CD4-positive, alpha-beta T cell (primary cell): ENCODE data around the gene IKZF2. TPM values are rescaled to one million over a fixed set of nuclear protein-coding genes. Genes with fewer than 3 reads are reported as not detected.
A peak's percentile ranks its signal among the peaks of the same experiment; 100 is the strongest.

Experiments used
- ATAC-seq: fragments of 200-7000 bp; cut with Tn5 transposase; one replicate; pipeline ENCODE4 v1.10.0; 2022; ENCODE audit warnings: mild to moderate bottlenecking; ENCODE audit not compliant: poor library complexity
- CTCF ChIA-PET: fragments of 350-600 bp; sonication (Branson Sonifier 250); formaldehyde crosslinking; loops from one replicate; lab custom pipeline; 2021; ENCODE audit warnings: antibody characterized with exemption, inconsistent platforms; lab: Charles Lee
- POLR2A ChIA-PET: fragments of 350-600 bp; sonication (Branson Sonifier 250); formaldehyde crosslinking; loops from one replicate; lab custom pipeline; 2021; ENCODE audit warnings: antibody characterized with exemption, inconsistent platforms; lab: Charles Lee
- DNase-seq, 14 experiments: peaks; one replicate each; pipeline ENCODE4 v3.0.0-alpha.2; 2013 to 2020; ENCODE audit warnings: mixed read lengths in 2 of 14
- H3K27ac ChIP-seq, 2 donors: one replicate each; pipeline versions ENCODE4 v1.5.1 to v1.7.0; 2013; ENCODE audit warnings: low read length in 2 of 2, low read depth in 1 of 2, mild to moderate bottlenecking in 1 of 2
- H3K27me3 ChIP-seq, 2 experiments: 1 replicate in 1 of 2; 2 replicates in 1 of 2; pipeline versions ENCODE4 v1.6.1 to v1.7.0; 2013; ENCODE audit warnings: low read length in 2 of 2, control low read depth in 1 of 2, mild to moderate bottlenecking in 1 of 2, moderate library complexity in 1 of 2; ENCODE audit not compliant: insufficient read depth in 2 of 2, control insufficient read depth in 1 of 2
- H3K36me3 ChIP-seq: one replicate; pipeline ENCODE4 v1.6.1; 2013; ENCODE audit warnings: low read length, control low read depth; ENCODE audit not compliant: insufficient read depth
- H3K4me1 ChIP-seq: one replicate; pipeline ENCODE4 v1.6.1; 2013; ENCODE audit warnings: low read length, control low read depth; ENCODE audit not compliant: insufficient read depth
- H3K4me3 ChIP-seq: one replicate; pipeline ENCODE4 v1.5.1; 2013; ENCODE audit warnings: mild to moderate bottlenecking, low read length, moderate library complexity
- H3K9me3 ChIP-seq, 2 experiments: 1 replicate in 1 of 2; 2 replicates in 1 of 2; pipeline versions ENCODE4 v1.6.1 to v1.7.0; 2013; ENCODE audit warnings: low read length in 2 of 2, mild to moderate bottlenecking in 2 of 2, control low read depth in 1 of 2, moderate library complexity in 1 of 2; ENCODE audit not compliant: control insufficient read depth in 1 of 2, insufficient read depth in 1 of 2
- H3K27ac Mint-ChIP-seq: one replicate; pipeline ENCODE4 v1.8.0; 2020; ENCODE audit warnings: mixed read lengths
- H3K27me3 Mint-ChIP-seq: one replicate; pipeline ENCODE4 v1.8.0; 2021; ENCODE audit warnings: mixed read lengths
- H3K36me3 Mint-ChIP-seq: one replicate; pipeline ENCODE4 v1.8.0; 2021; ENCODE audit warnings: low read depth, mixed read lengths
- H3K4me1 Mint-ChIP-seq: one replicate; pipeline ENCODE4 v1.8.0; 2021; ENCODE audit warnings: low read depth, mixed read lengths
- H3K4me3 Mint-ChIP-seq: one replicate; pipeline ENCODE4 v1.8.0; 2020; ENCODE audit warnings: mild to moderate bottlenecking, mixed read lengths
- H3K9me3 Mint-ChIP-seq: one replicate; pipeline ENCODE4 v1.8.0; 2020; ENCODE audit warnings: mixed read lengths
- intact Hi-C, 2 experiments: fragments of 100-400 bp; cut with DNase I in 1 of 2; cut with micrococcal nuclease in 1 of 2; formaldehyde crosslinking; loops; one replicate each; pipeline versions ENCODE4 v1.15.1 to v1.9.0; 2023 to 2025; cut with DNase I, micrococcal nuclease
- total RNA-seq, 174 experiments: library from RNA in 2 of 174; stranded (reverse) in 2 of 174; gene quantifications; one replicate each; pipeline ENCODE4 v1.2.3 and lab custom pipeline; 2021 to 2026
- TF ChIP-seq, protein P1 (sequence below): fragments of 200-600 bp; IDR thresholded peaks from one replicate; pipeline ENCODE4 v1.8.0; 2022; ENCODE audit warnings: antibody characterized with exemption, mild to moderate bottlenecking

Gene IKZF2
- total RNA-seq, 2 experiments from 2014 or later: 8.7 to 8.9 TPM

DNA sequence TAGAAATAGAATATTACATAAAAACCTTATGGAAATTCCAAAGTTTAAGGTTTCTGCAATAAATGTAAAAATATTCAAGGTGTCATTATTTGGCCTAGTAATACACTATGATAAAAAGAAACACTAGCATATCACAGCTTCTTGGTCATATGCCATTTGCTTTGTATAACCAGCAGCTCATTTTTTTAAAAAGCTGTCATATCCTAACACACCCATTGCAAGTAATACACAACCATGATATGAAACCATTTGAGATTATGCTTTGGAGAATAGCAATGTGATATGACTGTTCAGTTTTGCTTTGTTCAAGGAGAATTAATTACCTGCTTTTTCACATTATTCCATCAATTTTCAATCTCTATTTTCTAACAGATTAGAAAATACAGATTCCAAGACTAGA, 149.0 kb downstream of the IKZF2 start:
- intact Hi-C loops: no loop called here
- TF ChIP-seq, protein P1, sequence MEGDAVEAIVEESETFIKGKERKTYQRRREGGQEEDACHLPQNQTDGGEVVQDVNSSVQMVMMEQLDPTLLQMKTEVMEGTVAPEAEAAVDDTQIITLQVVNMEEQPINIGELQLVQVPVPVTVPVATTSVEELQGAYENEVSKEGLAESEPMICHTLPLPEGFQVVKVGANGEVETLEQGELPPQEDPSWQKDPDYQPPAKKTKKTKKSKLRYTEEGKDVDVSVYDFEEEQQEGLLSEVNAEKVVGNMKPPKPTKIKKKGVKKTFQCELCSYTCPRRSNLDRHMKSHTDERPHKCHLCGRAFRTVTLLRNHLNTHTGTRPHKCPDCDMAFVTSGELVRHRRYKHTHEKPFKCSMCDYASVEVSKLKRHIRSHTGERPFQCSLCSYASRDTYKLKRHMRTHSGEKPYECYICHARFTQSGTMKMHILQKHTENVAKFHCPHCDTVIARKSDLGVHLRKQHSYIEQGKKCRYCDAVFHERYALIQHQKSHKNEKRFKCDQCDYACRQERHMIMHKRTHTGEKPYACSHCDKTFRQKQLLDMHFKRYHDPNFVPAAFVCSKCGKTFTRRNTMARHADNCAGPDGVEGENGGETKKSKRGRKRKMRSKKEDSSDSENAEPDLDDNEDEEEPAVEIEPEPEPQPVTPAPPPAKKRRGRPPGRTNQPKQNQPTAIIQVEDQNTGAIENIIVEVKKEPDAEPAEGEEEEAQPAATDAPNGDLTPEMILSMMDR: no peak
- no peaks in the 10 kb centered on the region for H3K27me3 Mint-ChIP-seq
- POLR2A ChIA-PET: interaction anchor here (0.6 kb wide), 1 partner anchor 120 kb away, joined by 3 read pairs; no protein-coding TSS in a partner anchor
- ATAC-seq (peak; percentile 41), DNase-seq (no peak)
- H3K27me3 ChIP-seq: no peaks in the 10 kb centered on the region
- H3K27ac Mint-ChIP-seq: peak overlapping the region; percentile 47
- no peak overlapping the region for H3K27ac ChIP-seq
- H3K4me3 ChIP-seq: no peak overlapping the region
- no peaks in the 10 kb centered on the region for H3K36me3 ChIP-seq
- no peaks in the 10 kb centered on the region for H3K36me3 Mint-ChIP-seq
- H3K9me3 Mint-ChIP-seq: no peaks in the 10 kb centered on the region
- CTCF ChIA-PET: no interaction called here
- peaks cover 29% of the 10 kb centered on the region for H3K4me1 Mint-ChIP-seq
- H3K9me3 ChIP-seq: no peaks in the 10 kb centered on the region
- peak overlapping the region; percentile 28 for H3K4me3 Mint-ChIP-seq
- H3K4me1 ChIP-seq: no peaks in the 10 kb centered on the region

DNA sequence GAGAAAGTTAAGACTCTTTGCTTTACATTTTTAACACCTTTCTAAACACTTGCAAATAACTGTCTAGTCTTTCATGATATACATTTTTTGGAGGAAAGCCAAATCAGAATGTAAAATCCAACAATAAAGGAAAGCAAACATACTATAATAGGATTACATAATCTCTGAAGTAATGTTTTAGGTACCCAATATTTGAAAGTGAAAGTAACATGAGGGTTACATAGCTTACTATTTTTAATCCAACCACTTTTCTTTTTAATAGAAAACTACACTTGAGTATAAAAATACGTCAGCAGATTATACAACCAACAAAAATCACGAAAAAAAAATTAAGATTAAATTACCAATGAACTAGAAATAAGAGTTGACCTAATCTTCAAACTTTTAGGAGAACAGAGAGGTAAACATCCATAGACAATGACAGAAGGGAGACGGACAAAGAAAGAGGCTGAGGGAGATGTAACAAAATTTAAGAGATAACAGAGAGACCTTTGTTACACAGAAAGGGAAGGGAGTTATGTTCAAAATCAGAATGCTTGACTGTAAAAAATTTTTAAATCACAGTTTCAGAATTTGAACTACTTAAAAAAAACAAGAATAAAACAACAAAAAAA, 150.0 kb downstream of the IKZF2 start:
- Histone ChIP-seq H3K4me1 (no peaks in the 10 kb centered on the region), H3K9me3 (no peaks in the 10 kb centered on the region), H3K27ac (no peak overlapping the region), H3K4me3 (peak overlapping the region; percentile 4), H3K36me3 (no peaks in the 10 kb centered on the region), H3K27me3 (no peaks in the 10 kb centered on the region)
- TF ChIP-seq, protein P1: no peak
- intact Hi-C loops: no loop called here
- DNase-seq: peak in 1 of 14 experiments; percentile 41
- H3K4me3 Mint-ChIP-seq: peak overlapping the region; percentile 81
- ChIA-PET CTCF (interaction anchor here (0.5 kb wide), 1 partner anchor 761 kb away, joined by 3 read pairs; no protein-coding TSS in a partner anchor), POLR2A (interaction anchor here (1.1 kb wide), 1 partner anchor 16 kb away, joined by 4 read pairs; no protein-coding TSS in a partner anchor)
- H3K4me1 Mint-ChIP-seq: peaks cover 29% of the 10 kb centered on the region
- H3K36me3 Mint-ChIP-seq: no peaks in the 10 kb centered on the region
- H3K27ac Mint-ChIP-seq: peak overlapping the region; percentile 90
- no peaks in the 10 kb centered on the region for H3K27me3 Mint-ChIP-seq
- H3K9me3 Mint-ChIP-seq: no peaks in the 10 kb centered on the region
- ATAC-seq: peak; percentile 41

DNA sequence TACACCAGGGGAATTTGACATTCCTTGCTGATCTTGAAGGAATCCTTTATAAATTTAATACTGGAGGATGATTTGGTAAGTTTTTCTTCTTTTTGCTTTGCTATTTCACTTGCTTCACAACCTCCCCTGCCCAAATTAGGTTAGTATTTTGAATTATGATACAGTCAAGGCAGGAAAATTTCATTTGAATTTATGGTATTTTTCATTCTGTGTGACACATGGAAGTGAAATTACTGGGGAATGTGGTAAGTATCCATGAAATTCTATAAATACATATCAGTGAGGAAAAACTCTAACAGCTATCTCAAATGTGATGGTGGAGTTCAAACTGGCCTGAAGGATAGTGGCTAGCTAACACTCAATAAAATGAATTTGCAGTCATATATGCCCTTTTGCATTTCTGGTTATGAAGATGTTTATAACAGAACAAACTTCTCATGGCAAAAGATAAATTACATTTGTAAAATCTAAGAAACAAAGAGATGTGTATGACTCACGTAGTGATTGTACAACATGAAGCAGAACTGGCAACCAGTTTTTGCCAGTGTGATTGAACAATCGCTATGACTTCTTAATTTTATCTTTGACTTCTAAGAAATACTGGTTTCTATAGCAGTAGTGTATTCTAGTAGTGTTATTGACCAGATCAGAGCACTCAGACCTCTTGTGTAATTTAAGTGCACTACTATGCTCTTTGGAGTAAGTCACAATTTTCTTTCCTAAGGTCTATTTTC, 152.6 kb downstream of the IKZF2 start:
- no peaks in the 10 kb centered on the region for H3K36me3 Mint-ChIP-seq
- no peak overlapping the region for H3K27ac ChIP-seq
- TF ChIP-seq, protein P1: no peak
- H3K27ac Mint-ChIP-seq: no peak overlapping the region
- no peaks in the 10 kb centered on the region for H3K9me3 Mint-ChIP-seq
- H3K27me3 ChIP-seq: no peaks in the 10 kb centered on the region
- intact Hi-C loops: no loop called here
- no peak overlapping the region for H3K4me3 ChIP-seq
- no peaks in the 10 kb centered on the region for H3K27me3 Mint-ChIP-seq
- H3K4me3 Mint-ChIP-seq: no peak overlapping the region
- ChIA-PET CTCF (no interaction called here), POLR2A (no interaction called here)
- H3K9me3 ChIP-seq: no peaks in the 10 kb centered on the region
- H3K36me3 ChIP-seq: no peaks in the 10 kb centered on the region
- ATAC-seq (no peak), DNase-seq (no peak)
- peaks cover 19% of the 10 kb centered on the region for H3K4me1 Mint-ChIP-seq
- no peaks in the 10 kb centered on the region for H3K4me1 ChIP-seq
